Measurements from ENCODE around the gene AGTR1.

- TF ChIP-seq CTCF (IDR thresholded peaks at IDR 0.05; ENCODE audit: low read length) (no peak), EZH2 (IDR thresholded peaks at IDR 0.05; ENCODE audit: borderline replicate concordance, low read length) (no peak)
These were observed 44.4 kb downstream of the AGTR1 start for GRCh38 chr3:148742118-148742517.

Measured in OCI-LY1 (cell line).